ENCODE measurements around the gene WWC2. TPM values are rescaled to one million over a fixed set of nuclear protein-coding genes. Genes with fewer than 3 reads are reported as not detected.

The WWC2 gene
- total RNA-seq, 1 experiment from 2014 or later, result 80.3 TPM

- Histone ChIP-seq H3K27me3 (ENCODE audit: control insufficient read depth, insufficient read depth, low read length) (no peaks in the 10 kb centered on the region), H3K9me3 (ENCODE audit: control insufficient read depth, insufficient read depth, low read depth, low read length) (no peaks in the 10 kb centered on the region), H3K4me1 (ENCODE audit: control insufficient read depth, insufficient read depth, low read length) (no peaks in the 10 kb centered on the region), H3K4me3 (ENCODE audit: low read depth in 2 of 2, low read length in 2 of 2) (no peak overlapping the region), H3K27ac (ENCODE audit: low read length) (no peak overlapping the region), H3K36me3 (ENCODE audit: control insufficient read depth, insufficient read depth, low read length) (no peaks in the 10 kb centered on the region)
- POLR2A ChIA-PET, result no interaction called here
- intact Hi-C loops (cut with micrococcal nuclease; ENCODE audit: unreplicated experiment) (no loop called here), in situ Hi-C loops (cut with HindIII; ENCODE audit: low pct_unique_long_range_greater_than_20kb, low sequenced_read_pairs) (no loop called here)
- TF ChIP-seq CTCF (IDR thresholded peaks at IDR 0.05) (no peak), TCF7L2 (IDR thresholded peaks at IDR 0.05; ENCODE audit: low read depth, low read length) (no peak), POLR2AphosphoS5 (IDR thresholded peaks at IDR 0.05; ENCODE audit: low read depth, low read length) (no peak), REST (IDR thresholded peaks at IDR 0.05; ENCODE audit: insufficient read depth in 1 of 2, low read depth in 2 of 2, low read length in 1 of 2) (no peak), SIN3A (IDR thresholded peaks at IDR 0.05; ENCODE audit: borderline replicate concordance, insufficient read depth, low read depth, low read length) (no peak)
- CTCF ChIA-PET, result interaction anchor here (0.6 kb wide), 1 partner anchor 270 kb away, joined by 3 read pairs; no protein-coding TSS in a partner anchor
- ATAC-seq (no peak), DNase-seq (ENCODE audit: low read depth, low spot score) (no peak)
- no TSS peak for BruUV-seq (replicated peaks)
Measured at GRCh38 chr4:183342541-183343533, 243.8 kb downstream of the WWC2 start.

- no peak for DNase-seq (ENCODE audit: low read depth, low spot score)
- H3K27ac ChIP-seq (ENCODE audit: low read length), result no peak overlapping the region
- no peaks in the 10 kb centered on the region for H3K9me3 ChIP-seq (ENCODE audit: control insufficient read depth, insufficient read depth, low read depth, low read length)
- no peak overlapping the region for H3K4me3 ChIP-seq (ENCODE audit: low read depth in 2 of 2, low read length in 2 of 2)
- no peaks in the 10 kb centered on the region for H3K27me3 ChIP-seq (ENCODE audit: control insufficient read depth, insufficient read depth, low read length)
- no peak for TF ChIP-seq CTCF (IDR thresholded peaks at IDR 0.05)
- no peak for TF ChIP-seq TCF7L2 (IDR thresholded peaks at IDR 0.05; ENCODE audit: low read depth, low read length)
- no peak for TF ChIP-seq SIN3A (IDR thresholded peaks at IDR 0.05; ENCODE audit: borderline replicate concordance, insufficient read depth, low read depth, low read length)
- no peak for TF ChIP-seq POLR2AphosphoS5 (IDR thresholded peaks at IDR 0.05; ENCODE audit: low read depth, low read length)
- TF ChIP-seq REST (IDR thresholded peaks at IDR 0.05; ENCODE audit: insufficient read depth in 1 of 2, low read depth in 2 of 2, low read length in 1 of 2), result no peak
- H3K4me1 ChIP-seq (ENCODE audit: control insufficient read depth, insufficient read depth, low read length), result no peaks in the 10 kb centered on the region
- intact Hi-C loops (cut with micrococcal nuclease; ENCODE audit: unreplicated experiment) (no loop called here), in situ Hi-C loops (cut with HindIII; ENCODE audit: low pct_unique_long_range_greater_than_20kb, low sequenced_read_pairs) (no loop called here)
- BruUV-seq (replicated peaks), result no TSS peak
- POLR2A ChIA-PET, result interaction anchor here (0.6 kb wide), 1 partner anchor 362 kb away, joined by 7 read pairs; no protein-coding TSS in a partner anchor
- CTCF ChIA-PET, result no interaction called here
- ATAC-seq, result no peak
- H3K36me3 ChIP-seq (ENCODE audit: control insufficient read depth, insufficient read depth, low read length), result no peaks in the 10 kb centered on the region
Measured at GRCh38 chr4:183343730-183344129, 244.7 kb downstream of the WWC2 start.
